Activated CD4-positive, alpha-beta T cell treated with anti-CD3 and anti-CD28 coated beads for 48 hours (primary cell): ENCODE data around the gene OR2T29.
"Not testable (repeated sequence)": the region's sequence is repeated elsewhere in the genome, so short reads cannot be mapped to it uniquely, and the experiment has no call there.

Experiments
- DNase-seq: peaks from one replicate; pipeline ENCODE4 v3.0.0-alpha.2; 2020

The OR2T29 gene

DNA sequence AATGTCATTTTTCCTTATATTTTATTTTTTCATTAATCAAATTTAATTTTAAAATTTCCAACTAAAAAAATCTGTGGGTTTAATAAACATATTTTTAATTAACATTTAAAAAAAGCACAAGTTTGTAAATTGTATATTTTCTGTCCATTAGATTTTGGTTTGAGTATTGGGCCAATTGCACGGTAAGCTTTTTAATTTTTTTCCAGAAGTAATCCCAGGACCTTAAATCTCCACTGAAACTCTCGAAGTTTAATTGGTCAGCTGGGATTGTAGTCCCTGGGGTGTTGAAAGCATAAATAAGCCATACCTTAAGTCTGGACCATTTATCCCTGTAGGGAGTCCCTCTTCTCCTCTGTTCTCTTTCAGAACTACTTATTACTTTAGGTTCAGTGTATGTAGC lies 54.8 kb downstream of the OR2T29 start, which contains the start of gene OR2G6:
OR2G6 (plus strand) TSS at position 301 of the 400 bp plus-strand sequence. CDS start 13,574 bp downstream, outside the sequence.
- DNase-seq: not testable (repeated sequence)
